Neutrophil (primary cell): ENCODE data around the gene CACNA1D.

Experiments used
- H3K27ac ChIP-seq: fragments of 200-600 bp; sonication (generic); 2 replicates; pipeline ENCODE4 v1.5.1; 2016; ENCODE audit warnings: mild to moderate bottlenecking, moderate library complexity
- H3K27me3 ChIP-seq: fragments of 200-600 bp; sonication (generic); 2 replicates; pipeline ENCODE4 v1.6.0; 2016; ENCODE audit warnings: mild to moderate bottlenecking
- H3K36me3 ChIP-seq: fragments of 200-600 bp; sonication (generic); 2 replicates; pipeline ENCODE4 v1.5.1; 2017
- H3K4me1 ChIP-seq, 2 experiments: fragments of 200-600 bp in 1 of 2; sonication (generic) in 1 of 2; 1 replicate in 1 of 2; 2 replicates in 1 of 2; pipeline versions ENCODE4 v1.5.1 to v1.6.1; 2013 to 2016; ENCODE audit warnings: low read depth in 1 of 2, low read length in 1 of 2, mild to moderate bottlenecking in 1 of 2, moderate library complexity in 1 of 2; ENCODE audit not compliant: control insufficient read depth in 1 of 2, insufficient read depth in 1 of 2
- H3K4me3 ChIP-seq, 2 experiments: fragments of 200-600 bp in 1 of 2; sonication (generic) in 1 of 2; 1 replicate in 1 of 2; 2 replicates in 1 of 2; pipeline ENCODE4 v1.5.1; 2013 to 2016; ENCODE audit warnings: low read depth in 1 of 2, low read length in 1 of 2, mild to moderate bottlenecking in 1 of 2, moderate library complexity in 1 of 2
- H3K9me3 ChIP-seq: fragments of 200-600 bp; sonication (generic); 2 replicates; pipeline ENCODE4 v1.5.1; 2016
- TF ChIP-seq, protein P1 (sequence below): fragments of 200-600 bp; sonication (generic); IDR thresholded peaks from 2 replicates; pipeline ENCODE4 v1.5.1; 2016; ENCODE audit warnings: antibody characterized with exemption

CACNA1D gene

DNA sequence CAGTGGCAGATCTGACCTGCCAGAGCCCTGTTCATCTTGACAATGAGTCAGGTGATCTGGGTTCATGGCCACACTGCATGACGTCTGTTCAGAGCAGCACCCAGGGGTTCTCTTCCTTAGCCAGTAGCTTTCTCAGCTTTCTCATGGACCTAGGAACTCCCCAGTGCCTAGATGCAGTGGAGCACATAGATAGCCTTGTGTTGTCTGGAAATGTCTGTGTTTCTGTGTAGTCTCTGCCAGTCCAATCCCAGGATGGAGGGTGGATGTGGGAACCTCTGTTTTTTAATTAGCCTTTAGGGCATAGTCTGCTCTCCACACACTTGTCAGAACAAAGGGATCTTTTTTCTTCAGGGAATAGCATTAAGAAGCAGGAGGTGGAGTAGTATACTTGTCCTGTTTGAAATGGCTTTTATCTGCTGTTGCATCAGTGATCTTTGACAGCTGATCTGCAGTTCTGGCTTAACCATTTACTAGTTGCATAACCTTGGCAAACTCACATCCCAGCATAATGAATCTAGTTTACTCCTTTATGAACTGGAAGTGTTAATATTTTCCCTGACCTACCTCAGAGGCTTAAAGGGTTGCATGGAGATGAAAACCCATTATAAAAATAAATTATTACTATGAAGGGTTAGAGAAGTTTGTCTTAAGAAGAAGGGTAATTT lies 16.1 kb upstream of the CACNA1D start:
- TF ChIP-seq, protein P1, sequence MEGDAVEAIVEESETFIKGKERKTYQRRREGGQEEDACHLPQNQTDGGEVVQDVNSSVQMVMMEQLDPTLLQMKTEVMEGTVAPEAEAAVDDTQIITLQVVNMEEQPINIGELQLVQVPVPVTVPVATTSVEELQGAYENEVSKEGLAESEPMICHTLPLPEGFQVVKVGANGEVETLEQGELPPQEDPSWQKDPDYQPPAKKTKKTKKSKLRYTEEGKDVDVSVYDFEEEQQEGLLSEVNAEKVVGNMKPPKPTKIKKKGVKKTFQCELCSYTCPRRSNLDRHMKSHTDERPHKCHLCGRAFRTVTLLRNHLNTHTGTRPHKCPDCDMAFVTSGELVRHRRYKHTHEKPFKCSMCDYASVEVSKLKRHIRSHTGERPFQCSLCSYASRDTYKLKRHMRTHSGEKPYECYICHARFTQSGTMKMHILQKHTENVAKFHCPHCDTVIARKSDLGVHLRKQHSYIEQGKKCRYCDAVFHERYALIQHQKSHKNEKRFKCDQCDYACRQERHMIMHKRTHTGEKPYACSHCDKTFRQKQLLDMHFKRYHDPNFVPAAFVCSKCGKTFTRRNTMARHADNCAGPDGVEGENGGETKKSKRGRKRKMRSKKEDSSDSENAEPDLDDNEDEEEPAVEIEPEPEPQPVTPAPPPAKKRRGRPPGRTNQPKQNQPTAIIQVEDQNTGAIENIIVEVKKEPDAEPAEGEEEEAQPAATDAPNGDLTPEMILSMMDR, result no peak
- Histone ChIP-seq H3K27ac (no peak overlapping the region), H3K36me3 (no peaks in the 10 kb centered on the region), H3K27me3 (peaks cover 46% of the 10 kb centered on the region), H3K4me3 (no peak overlapping the region), H3K9me3 (no peaks in the 10 kb centered on the region), H3K4me1 (no peaks in the 10 kb centered on the region)

DNA sequence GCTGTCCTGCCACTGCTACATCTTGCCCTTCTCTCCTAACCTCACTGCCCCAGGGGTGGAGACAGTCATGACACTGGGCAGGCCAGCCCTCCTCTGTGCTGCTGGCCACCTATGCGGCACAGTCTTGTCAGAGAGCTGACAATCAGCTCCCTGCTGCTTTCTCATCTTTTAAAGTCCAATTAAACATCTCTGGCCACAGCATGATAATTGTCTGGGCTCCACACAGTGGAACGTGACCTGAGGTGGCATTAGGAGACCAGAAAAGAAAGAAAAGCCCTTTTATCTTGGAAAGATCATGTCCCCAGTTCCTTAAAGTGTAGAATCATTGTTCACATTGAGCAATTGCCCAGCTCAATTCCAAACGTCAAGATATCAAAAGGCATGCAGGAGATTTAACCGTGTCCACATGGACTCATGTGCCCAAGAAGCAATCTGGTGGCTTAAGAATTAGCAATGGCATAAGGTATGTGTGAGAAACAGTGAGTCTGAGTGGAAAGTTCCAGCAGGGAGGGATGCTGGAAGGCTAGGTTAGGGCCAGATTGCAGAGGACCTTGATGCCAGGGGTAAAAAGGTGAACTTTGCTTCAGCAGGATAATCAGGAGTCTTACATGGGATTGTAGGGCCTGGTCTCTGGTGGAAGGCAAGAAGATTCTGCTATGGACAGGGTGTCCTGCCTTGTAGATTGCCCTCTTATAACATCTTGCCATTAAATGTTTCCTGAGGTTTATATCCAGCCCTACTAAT lies 15.3 kb upstream of the CACNA1D start:
- no peaks in the 10 kb centered on the region for H3K4me1 ChIP-seq
- no peaks in the 10 kb centered on the region for H3K36me3 ChIP-seq
- H3K9me3 ChIP-seq, result no peaks in the 10 kb centered on the region
- no peak overlapping the region for H3K4me3 ChIP-seq
- no peak overlapping the region for H3K27ac ChIP-seq
- TF ChIP-seq, protein P1, result no peak
- peaks cover 46% of the 10 kb centered on the region for H3K27me3 ChIP-seq

DNA sequence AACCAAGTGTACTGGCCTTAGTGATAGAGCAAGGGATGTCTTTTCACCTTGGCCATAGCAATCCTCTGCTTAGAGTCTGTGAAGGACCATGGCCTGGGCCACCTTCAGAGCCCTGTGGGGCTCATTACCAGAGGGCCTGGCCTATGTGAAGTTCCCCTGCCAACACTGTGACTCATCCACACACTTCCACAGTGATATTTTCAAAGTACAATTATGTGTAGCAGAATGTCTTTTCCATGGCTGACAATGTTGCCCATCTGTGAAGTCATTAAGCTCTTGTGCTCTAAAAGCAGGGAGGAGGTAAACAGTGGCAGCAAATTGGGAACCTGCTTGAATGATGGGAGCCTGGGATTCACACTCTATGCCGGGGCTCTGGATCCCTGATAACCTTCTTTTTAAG lies 12.2 kb upstream of the CACNA1D start:
- TF ChIP-seq, protein P1, result no peak
- H3K9me3 ChIP-seq, result no peaks in the 10 kb centered on the region
- H3K27me3 ChIP-seq, result peaks cover 59% of the 10 kb centered on the region
- H3K27ac ChIP-seq, result no peak overlapping the region
- H3K4me3 ChIP-seq, result no peak overlapping the region
- H3K4me1 ChIP-seq, result no peaks in the 10 kb centered on the region
- no peaks in the 10 kb centered on the region for H3K36me3 ChIP-seq

DNA sequence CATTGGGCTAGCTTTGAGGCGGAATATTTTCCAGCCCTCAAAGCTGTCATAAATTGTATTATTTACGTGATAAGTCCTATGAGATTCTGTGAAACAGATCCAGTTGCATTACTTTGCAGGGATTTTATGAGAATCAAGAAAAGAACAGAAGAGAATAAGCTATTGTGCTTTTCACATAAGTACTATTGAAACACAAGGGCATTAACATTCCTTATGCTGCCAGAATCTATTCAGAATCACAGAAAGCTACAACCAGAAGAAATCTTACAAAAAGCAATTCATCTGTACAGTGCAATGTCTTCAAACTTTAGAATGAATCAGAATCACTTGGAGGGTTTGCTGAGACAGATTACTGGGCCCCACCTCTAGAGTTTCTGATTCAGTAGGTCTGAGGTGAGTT lies 10.6 kb upstream of the CACNA1D start:
- Histone ChIP-seq H3K4me3 (no peak overlapping the region), H3K36me3 (no peaks in the 10 kb centered on the region), H3K27me3 (peaks cover 61% of the 10 kb centered on the region), H3K9me3 (no peaks in the 10 kb centered on the region), H3K4me1 (no peaks in the 10 kb centered on the region), H3K27ac (no peak overlapping the region)
- TF ChIP-seq, protein P1, result no peak

DNA sequence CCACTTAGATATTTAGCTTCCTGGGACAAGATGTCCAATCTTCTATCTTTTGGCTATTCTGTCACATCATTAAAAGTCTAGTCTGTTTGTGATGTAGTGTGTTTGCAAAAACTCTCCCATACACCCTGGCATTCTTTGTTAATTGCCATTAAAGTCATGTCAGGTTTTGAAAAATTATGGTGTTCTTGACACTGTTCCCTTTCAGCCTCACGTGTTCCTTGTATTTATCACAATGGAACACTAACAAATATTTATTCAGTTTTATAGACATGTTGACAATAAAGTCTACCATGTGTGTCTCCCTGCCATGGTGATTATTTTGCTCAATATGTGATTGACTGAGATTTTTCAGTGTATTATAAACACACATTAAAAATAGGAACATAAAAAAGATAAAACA lies 9.4 kb upstream of the CACNA1D start:
- no peak overlapping the region for H3K27ac ChIP-seq
- no peaks in the 10 kb centered on the region for H3K4me1 ChIP-seq
- no peak overlapping the region for H3K4me3 ChIP-seq
- TF ChIP-seq, protein P1, result no peak
- H3K9me3 ChIP-seq, result no peaks in the 10 kb centered on the region
- no peaks in the 10 kb centered on the region for H3K36me3 ChIP-seq
- peaks cover 61% of the 10 kb centered on the region for H3K27me3 ChIP-seq
